Loucy (cell line): Measurements from ENCODE around the gene MTREX.

Source experiments
- H2AFZ ChIP-seq: fragments of 200-600 bp; sonication (generic); 2 replicates; pipeline ENCODE4 v1.6.0; 2016; ENCODE audit warnings: antibody characterized with exemption, mild to moderate bottlenecking, low read length, moderate library complexity
- H3F3A ChIP-seq: fragments of 200-600 bp; 2 replicates; pipeline ENCODE4 v1.6.0; 2016; ENCODE audit warnings: antibody characterized with exemption, low read depth, mild to moderate bottlenecking
- H3K27me3 ChIP-seq: fragments of 200-600 bp; sonication (generic); 2 replicates; pipeline ENCODE4 v1.6.1; 2014; ENCODE audit warnings: low read length, mild to moderate bottlenecking; ENCODE audit not compliant: insufficient read depth, poor library complexity, severe bottlenecking
- H3K36me3 ChIP-seq: fragments of 200-600 bp; sonication (generic); 2 replicates; pipeline ENCODE4 v1.6.1; 2016; ENCODE audit warnings: low read length; ENCODE audit not compliant: insufficient read depth
- H3K4me1 ChIP-seq: fragments of 200-600 bp; sonication (generic); 2 replicates; pipeline ENCODE4 v1.5.1; 2014; ENCODE audit warnings: low read length, mild to moderate bottlenecking; ENCODE audit not compliant: insufficient read depth, poor library complexity, severe bottlenecking
- H3K4me2 ChIP-seq: fragments of 200-600 bp; sonication (generic); 2 replicates; pipeline ENCODE4 v1.6.0; 2014; ENCODE audit warnings: antibody characterized with exemption, low read length, low read depth, mild to moderate bottlenecking; ENCODE audit not compliant: poor library complexity, severe bottlenecking
- H3K4me3 ChIP-seq: fragments of 200-600 bp; sonication (generic); 2 replicates; pipeline ENCODE4 v1.5.1; 2014; ENCODE audit warnings: low read length, mild to moderate bottlenecking, mixed read lengths; ENCODE audit not compliant: poor library complexity, severe bottlenecking
- H3K79me2 ChIP-seq: fragments of 200-600 bp; sonication (generic); 2 replicates; pipeline ENCODE4 v1.6.1; 2014; ENCODE audit warnings: low read length; ENCODE audit not compliant: insufficient read depth
- H3K9ac ChIP-seq: fragments of 200-600 bp; sonication (generic); 2 replicates; pipeline ENCODE4 v1.6.0; 2014; ENCODE audit warnings: mild to moderate bottlenecking, low read depth, low read length, moderate library complexity; ENCODE audit not compliant: poor library complexity, severe bottlenecking
- H3K9me2 ChIP-seq: fragments of 200-600 bp; sonication (generic); replicated peaks from 2 replicates; pipeline ENCODE4 v1.6.1; 2016; ENCODE audit warnings: low read depth, low read length, mixed read lengths
- H3K9me3 ChIP-seq: fragments of 200-600 bp; sonication (generic); 2 replicates; pipeline ENCODE4 v1.6.1; 2014; ENCODE audit warnings: mild to moderate bottlenecking, antibody characterized with exemption, low read length, low read depth; ENCODE audit not compliant: insufficient read depth
- H4K20me1 ChIP-seq: fragments of 200-600 bp; sonication (generic); 2 replicates; pipeline ENCODE4 v1.6.0; 2014; ENCODE audit warnings: antibody characterized with exemption, low read length, mild to moderate bottlenecking; ENCODE audit not compliant: insufficient read depth, poor library complexity, severe bottlenecking
- EZH2phosphoT487 ChIP-seq: fragments of 200-600 bp; IDR thresholded peaks from 2 replicates; pipeline ENCODE4 v1.6.1; 2018; ENCODE audit warnings: antibody characterized with exemption, mild to moderate bottlenecking, moderate library complexity, borderline replicate concordance
- TF ChIP-seq, protein P1 (sequence below): fragments of 200-600 bp; sonication (generic); conservative IDR thresholded peaks from 2 replicates; pipeline ENCODE4 v1.5.1; 2014; ENCODE audit warnings: mild to moderate bottlenecking, antibody characterized with exemption, low read length

The MTREX gene

DNA sequence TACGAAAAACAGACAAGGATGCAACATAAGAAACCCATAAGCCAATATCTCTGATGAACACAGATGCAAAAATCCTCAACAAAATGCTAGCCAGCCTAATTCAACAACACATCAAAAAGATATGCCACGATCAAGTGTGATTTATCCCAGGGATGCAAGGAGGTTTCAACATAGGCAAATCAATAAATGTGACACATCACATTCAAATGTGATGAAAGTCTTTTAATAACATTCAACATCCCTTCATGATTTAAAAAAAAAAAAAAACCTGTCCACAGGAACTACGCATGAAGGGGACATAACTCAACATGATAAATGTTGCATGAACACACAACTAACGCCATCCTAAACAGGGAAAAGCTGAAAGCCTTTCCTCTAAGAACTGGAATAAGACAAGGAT, 124.8 kb downstream of the MTREX start:
- Histone ChIP-seq H3K27me3 (no peaks in the 10 kb centered on the region), H3K36me3 (peaks cover 30% of the 10 kb centered on the region), H3K9me2 (no peaks in the 10 kb centered on the region), H4K20me1 (no peaks in the 10 kb centered on the region), H3K4me2 (no peak overlapping the region), H2AFZ (no peak overlapping the region), H3F3A (no peaks in the 10 kb centered on the region), H3K9ac (no peak overlapping the region), H3K79me2 (no peaks in the 10 kb centered on the region), H3K9me3 (no peaks in the 10 kb centered on the region), H3K4me3 (no peak overlapping the region), H3K4me1 (no peaks in the 10 kb centered on the region)
- TF ChIP-seq, protein P1, sequence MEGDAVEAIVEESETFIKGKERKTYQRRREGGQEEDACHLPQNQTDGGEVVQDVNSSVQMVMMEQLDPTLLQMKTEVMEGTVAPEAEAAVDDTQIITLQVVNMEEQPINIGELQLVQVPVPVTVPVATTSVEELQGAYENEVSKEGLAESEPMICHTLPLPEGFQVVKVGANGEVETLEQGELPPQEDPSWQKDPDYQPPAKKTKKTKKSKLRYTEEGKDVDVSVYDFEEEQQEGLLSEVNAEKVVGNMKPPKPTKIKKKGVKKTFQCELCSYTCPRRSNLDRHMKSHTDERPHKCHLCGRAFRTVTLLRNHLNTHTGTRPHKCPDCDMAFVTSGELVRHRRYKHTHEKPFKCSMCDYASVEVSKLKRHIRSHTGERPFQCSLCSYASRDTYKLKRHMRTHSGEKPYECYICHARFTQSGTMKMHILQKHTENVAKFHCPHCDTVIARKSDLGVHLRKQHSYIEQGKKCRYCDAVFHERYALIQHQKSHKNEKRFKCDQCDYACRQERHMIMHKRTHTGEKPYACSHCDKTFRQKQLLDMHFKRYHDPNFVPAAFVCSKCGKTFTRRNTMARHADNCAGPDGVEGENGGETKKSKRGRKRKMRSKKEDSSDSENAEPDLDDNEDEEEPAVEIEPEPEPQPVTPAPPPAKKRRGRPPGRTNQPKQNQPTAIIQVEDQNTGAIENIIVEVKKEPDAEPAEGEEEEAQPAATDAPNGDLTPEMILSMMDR: no peak

DNA sequence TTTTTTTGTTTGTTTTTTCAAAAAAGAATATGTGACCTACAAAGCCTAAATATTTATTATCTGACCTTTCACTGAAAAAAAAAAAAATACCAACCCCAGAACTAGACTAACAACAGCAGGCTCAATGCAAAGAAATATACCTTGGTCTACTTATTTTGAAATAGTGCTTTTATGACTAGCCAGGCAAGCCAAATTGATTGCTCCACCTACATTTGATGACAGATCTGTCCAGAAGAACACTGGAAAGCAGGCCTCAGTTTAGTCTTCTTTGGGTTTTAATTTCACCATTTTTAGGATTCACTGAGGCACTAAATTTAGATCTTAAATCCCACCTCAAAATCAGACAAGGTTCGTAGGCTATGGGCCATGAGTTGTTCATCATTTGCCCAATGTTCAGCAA, 129.7 kb downstream of the MTREX start:
- H3K4me1 ChIP-seq: peaks cover 17% of the 10 kb centered on the region
- H3K9ac ChIP-seq: no peak overlapping the region
- H3K4me3 ChIP-seq: no peak overlapping the region
- H3K4me2 ChIP-seq: no peak overlapping the region
- no peak overlapping the region for H2AFZ ChIP-seq
- TF ChIP-seq, protein P1: no peak
- TF ChIP-seq EZH2phosphoT487: no peak
- H3K36me3 ChIP-seq: peaks cover 5% of the 10 kb centered on the region; the same call in 1 of the 2 replicates
- no peaks in the 10 kb centered on the region for H3K79me2 ChIP-seq
- H4K20me1 ChIP-seq: no peaks in the 10 kb centered on the region
- H3K9me2 ChIP-seq: no peaks in the 10 kb centered on the region
- no peaks in the 10 kb centered on the region for H3K27me3 ChIP-seq
- H3F3A ChIP-seq: no peaks in the 10 kb centered on the region
- no peaks in the 10 kb centered on the region for H3K9me3 ChIP-seq

DNA sequence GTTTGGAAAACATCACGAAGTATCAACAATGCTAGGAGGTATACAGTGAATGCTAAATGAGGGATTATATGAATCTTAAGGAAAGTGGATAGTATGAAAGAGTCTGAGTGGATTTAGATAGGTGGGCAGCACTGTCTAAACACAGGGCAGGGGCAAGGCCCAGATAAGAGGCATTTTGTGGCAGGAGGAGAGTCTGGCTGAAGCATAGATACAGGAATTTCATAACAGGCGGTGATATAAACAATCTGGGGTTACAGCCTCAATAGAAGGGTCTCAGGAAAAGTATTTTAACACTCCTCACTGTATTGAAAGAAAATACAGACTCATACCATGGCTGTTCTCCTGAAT, 130.0 kb downstream of the MTREX start:
- H3K36me3 ChIP-seq: peaks cover 5% of the 10 kb centered on the region; the same call in 1 of the 2 replicates
- H4K20me1 ChIP-seq: no peaks in the 10 kb centered on the region
- no peak overlapping the region for H3K4me2 ChIP-seq
- TF ChIP-seq, protein P1: no peak
- TF ChIP-seq EZH2phosphoT487: no peak
- H3K9ac ChIP-seq: no peak overlapping the region
- H3K9me2 ChIP-seq: no peaks in the 10 kb centered on the region
- no peaks in the 10 kb centered on the region for H3K79me2 ChIP-seq
- H2AFZ ChIP-seq: no peak overlapping the region
- H3K4me3 ChIP-seq: no peak overlapping the region
- no peaks in the 10 kb centered on the region for H3K9me3 ChIP-seq
- no peaks in the 10 kb centered on the region for H3K27me3 ChIP-seq
- peaks cover 17% of the 10 kb centered on the region for H3K4me1 ChIP-seq
- H3F3A ChIP-seq: no peaks in the 10 kb centered on the region
